ENCODE measurements around the gene PCDHB9. TPM values are rescaled to one million over a fixed set of nuclear protein-coding genes. Genes with fewer than 3 reads are reported as not detected.
"Not testable (repeated sequence)": the region's sequence is repeated elsewhere in the genome, so short reads cannot be mapped to it uniquely, and the experiment has no call there.

Gene PCDHB9
- total RNA-seq = 6.1 TPM

DNA sequence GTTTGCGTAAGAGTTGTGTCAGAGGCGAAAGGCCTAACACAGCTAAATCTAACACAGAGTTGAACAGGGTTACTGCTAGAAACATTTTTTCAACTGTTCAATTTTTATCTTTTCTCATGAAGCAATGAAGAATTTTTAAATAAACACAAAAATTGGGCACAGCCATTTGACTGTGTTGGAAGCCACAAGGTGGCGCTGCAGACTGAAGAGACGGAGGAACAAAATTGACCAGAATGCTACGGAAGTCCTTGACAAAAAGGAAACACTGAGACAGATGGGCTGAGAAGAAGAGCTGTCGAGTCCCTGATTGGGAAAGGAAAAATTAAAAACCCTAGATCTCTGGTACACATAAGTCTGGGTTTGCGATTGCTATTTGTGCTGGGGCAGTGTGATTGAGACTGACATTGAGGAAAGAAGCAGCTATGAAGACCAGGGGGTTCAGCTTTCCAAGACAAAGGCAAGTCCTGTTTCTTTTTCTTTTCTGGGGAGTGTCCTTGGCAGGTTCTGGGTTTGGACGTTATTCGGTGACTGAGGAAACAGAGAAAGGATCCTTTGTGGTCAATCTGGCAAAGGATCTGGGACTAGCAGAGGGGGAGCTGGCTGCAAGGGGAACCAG is at the start of gene PCDHB9:
PCDHB9 (plus strand) TSS at position 265 of the 616 bp plus-strand sequence; CDS start at position 423, 158 bp downstream.
- no peak for DNase-seq

DNA sequence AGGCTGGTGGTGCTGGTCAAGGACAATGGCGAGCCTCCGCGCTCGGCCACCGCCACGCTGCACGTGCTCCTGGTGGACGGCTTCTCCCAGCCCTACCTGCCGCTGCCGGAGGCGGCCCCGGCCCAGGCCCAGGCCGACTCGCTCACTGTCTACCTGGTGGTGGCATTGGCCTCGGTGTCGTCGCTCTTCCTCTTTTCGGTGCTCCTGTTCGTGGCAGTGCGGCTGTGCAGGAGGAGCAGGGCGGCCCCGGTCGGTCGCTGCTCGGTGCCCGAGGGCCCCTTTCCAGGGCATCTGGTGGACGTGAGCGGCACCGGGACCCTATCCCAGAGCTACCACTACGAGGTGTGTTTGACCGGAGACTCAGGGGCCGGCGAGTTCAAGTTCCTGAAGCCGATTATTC is 49.6 kb upstream of the PCDHB9 start:
- DNase-seq = not testable (repeated sequence)

DNA sequence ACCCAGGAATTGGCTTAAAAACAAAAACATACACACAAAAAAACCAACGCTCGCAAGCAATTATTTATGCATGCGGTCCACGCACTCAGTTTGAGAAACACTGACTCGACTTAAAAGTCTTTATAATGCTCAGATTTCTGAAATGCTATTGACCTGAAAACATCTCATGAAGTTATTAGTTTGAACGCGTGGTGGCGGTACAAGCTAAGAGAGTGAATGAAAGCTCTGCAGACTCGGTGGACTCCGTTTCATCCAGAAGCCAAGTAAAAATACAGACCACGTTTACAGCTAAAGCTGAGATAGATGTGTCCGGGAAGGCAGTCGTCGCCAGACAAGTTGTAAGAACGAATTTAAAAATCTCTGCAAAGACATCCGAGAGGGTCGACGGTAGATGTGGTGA is 37.1 kb upstream of the PCDHB9 start, which contains the start of gene PCDHB6:
PCDHB6 (plus strand) TSS at position 246 of the 400 bp plus-strand sequence. CDS start 201 bp downstream, outside the sequence.
- no peak for DNase-seq

DNA sequence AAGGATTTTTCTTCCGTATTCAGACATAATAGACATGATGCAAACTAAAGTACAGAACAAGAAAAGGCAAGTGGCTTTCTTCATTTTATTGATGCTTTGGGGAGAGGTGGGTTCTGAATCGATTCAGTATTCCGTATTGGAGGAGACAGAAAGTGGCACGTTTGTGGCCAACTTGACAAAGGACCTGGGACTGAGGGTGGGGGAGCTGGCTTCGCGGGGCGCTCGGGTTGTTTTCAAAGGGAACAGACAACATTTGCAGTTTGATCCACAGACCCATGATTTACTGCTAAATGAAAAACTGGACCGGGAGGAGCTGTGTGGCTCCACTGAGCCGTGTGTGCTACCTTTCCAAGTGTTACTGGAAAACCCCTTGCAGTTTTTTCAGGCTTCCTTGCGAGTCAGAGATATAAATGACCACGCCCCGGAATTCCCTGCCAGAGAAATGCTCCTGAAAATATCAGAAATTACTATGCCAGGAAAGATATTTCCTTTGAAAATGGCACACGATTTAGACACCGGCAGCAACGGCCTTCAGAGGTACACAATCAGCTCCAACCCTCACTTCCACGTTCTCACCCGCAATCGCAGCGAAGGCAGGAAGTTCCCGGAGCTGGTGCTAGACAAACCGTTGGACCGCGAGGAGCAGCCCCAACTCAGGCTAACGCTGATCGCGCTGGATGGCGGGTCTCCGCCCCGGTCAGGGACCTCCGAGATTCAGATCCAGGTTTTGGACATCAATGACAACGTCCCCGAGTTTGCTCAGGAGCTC is 36.6 kb upstream of the PCDHB9 start:
- no peak for DNase-seq

DNA sequence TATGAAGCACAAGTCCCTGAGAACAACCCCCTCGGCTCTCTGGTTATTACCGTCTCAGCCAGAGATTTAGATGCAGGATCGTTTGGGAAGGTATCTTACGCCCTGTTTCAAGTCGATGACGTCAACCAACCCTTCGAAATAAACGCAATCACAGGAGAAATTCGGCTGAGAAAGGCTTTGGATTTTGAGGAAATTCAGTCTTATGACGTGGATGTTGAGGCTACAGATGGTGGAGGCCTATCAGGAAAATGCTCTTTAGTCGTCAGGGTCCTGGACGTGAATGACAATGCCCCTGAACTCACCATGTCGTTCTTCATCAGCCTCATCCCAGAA is 36.0 kb upstream of the PCDHB9 start:
- DNase-seq = no peak

DNA sequence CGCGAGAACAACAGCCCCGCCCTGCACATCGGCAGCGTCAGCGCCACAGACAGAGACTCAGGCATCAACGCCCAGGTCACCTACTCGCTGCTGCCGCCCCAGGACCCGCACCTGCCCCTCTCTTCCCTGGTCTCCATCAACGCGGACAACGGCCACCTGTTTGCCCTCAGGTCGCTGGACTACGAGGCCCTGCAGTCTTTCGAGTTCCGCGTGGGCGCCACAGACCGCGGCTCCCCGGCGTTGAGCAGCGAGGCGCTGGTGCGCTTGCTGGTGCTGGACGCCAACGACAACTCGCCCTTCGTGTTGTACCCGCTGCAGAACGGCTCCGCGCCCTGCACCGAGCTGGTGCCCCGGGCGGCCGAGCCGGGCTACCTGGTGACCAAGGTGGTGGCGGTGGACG is 35.3 kb upstream of the PCDHB9 start:
- not testable (repeated sequence) for DNase-seq

DNA sequence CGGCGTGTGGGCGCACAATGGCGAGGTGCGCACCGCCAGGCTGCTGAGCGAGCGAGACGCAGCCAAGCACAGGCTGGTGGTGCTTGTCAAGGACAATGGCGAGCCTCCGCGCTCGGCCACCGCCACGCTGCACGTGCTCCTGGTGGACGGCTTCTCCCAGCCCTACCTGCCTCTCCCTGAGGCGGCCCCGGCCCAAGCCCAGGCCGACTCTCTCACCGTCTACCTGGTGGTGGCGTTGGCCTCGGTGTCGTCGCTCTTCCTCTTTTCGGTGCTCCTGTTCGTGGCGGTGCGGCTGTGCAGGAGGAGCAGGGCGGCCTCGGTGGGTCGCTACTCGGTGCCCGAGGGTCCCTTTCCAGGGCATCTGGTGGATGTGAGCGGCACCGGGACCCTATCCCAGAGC is 34.9 kb upstream of the PCDHB9 start:
- DNase-seq = not testable (repeated sequence)

DNA sequence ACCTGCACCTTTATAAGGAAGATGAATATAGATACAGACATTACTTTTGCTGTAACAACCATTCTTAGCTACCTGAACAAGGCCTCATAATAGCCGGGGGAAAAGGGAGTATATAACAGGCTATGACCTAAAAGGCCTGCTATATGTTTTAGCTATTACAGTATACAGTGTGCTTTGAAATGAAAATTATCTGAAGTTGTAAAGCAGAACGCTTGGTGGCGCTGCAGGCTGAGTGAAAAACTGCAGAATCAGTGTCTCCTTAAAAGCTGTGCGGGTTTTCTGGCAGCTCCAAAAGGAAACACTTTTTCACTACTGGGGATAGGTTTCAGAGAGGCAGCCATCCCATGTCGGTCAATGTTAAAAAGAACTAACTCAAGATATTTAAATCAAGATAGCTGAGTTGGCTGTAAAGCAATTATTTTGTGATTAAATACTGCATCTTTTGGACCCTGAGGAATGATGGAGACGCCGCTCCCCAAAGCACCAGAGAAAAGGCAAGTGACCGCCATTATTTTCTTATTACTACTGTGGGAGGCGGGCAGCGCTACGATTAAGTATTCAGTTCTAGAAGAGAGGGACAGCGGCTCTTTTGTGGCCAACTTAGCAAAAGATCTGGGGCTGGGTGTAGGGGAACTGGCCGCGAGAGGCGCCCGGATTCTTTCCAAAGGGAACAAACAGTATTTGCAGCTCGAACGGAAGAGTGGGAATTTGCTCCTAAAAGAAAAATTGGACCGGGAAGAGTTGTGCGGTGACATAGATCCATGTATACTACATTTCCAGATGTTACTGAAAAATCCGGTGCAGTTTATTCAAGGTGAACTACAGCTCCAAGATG is 31.2 kb upstream of the PCDHB9 start:
- DNase-seq = no peak

DNA sequence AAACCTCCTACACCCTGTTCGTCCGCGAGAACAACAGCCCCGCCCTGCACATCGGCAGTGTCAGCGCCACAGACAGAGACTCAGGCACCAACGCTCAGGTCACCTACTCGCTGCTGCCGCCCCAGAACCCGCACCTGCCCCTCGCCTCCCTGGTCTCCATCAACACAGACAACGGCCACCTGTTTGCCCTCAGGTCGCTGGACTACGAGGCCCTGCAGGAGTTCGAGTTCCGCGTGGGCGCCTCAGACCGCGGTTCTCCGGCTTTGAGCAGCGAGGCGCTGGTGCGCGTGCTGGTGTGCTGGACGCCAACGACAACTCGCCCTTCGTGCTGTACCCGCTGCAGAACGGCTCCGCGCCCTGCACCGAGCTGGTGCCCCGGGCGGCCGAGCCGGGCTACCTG is 29.6 kb upstream of the PCDHB9 start:
- DNase-seq = not testable (repeated sequence)

DNA sequence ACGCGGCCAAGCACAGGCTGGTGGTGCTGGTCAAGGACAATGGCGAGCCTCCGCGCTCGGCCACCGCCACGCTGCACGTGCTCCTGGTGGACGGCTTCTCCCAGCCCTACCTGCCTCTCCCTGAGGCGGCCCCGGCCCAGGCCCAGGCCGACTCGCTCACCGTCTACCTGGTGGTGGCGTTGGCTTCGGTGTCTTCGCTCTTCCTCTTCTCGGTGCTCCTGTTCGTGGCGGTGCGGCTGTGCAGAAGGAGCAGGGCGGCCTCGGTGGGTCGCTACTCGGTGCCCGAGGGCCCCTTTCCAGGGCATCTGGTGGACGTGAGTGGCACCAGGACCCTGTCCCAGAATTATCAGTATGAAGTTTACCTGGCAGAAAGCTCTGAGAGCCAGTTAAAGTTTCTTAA is 29.1 kb upstream of the PCDHB9 start:
- not testable (repeated sequence) for DNase-seq

DNA sequence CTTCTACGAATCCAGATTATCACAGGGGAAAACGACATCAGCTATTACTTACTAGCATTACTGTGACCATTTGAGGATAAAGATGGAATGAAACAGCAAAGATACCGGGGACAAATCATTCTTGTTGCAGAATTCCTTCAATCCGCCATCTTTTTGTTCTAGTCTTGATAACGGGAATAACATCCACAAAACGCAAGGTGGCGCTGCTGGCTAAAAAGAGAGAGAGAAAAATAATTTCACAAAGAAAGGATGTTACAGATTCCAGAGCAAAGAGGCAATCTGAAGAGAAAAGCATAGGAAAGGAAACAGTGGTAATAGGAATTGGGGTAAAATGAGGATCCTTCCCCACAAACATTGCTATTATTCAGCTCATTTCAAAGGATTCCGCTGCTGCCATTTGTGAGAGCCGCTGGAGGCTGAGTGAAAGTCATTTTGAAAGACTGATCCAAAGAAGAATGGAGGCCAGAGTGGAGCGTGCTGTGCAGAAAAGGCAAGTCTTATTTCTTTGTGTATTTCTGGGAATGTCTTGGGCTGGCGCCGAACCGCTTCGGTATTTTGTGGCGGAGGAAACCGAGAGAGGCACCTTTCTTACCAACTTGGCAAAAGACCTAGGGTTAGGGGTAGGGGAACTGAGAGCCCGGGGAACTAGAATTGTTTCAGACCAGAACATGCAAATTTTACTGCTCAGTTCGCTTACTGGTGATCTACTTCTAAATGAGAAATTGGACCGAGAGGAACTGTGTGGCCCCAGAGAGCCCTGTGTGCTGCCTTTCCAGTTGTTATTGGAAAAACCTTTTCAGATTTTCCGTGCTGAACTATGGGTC is 14.4 kb upstream of the PCDHB9 start, which contains the start of gene PCDHB7:
PCDHB7 (plus strand) TSS at position 264 of the 824 bp plus-strand sequence; CDS start at position 456, 192 bp downstream.
- no peak for DNase-seq

DNA sequence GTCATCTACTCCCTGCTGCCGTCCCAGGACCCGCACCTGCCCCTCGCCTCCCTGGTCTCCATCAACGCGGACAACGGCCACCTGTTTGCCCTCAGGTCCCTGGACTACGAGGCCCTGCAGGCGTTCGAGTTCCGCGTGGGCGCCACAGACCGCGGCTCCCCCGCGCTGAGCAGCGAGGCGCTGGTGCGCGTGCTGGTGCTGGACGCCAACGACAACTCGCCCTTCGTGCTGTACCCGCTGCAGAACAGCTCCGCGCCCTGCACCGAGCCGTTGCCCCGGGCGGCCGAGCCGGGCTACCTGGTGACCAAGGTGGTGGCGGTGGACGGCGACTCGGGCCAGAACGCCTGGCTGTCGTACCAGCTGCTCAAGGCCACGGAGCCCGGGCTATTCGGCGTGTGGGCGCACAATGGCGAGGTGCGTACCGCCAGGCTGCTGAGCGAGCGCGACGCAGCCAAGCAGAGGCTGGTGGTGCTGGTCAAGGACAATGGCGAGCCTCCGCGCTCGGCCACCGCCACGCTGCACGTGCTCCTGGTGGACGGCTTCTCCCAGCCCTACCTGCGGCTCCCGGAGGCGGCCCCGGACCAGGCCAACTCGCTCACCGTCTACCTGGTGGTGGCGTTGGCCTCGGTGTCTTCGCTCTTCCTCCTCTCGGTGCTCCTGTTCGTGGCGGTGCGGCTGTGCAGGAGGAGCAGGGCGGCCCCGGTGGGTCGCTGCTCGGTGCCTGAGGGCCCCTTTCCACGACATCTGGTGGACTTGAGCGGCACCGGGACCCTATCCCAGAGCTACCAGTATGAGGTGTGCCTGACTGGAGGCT is 12.5 kb upstream of the PCDHB9 start:
- not testable (repeated sequence) for DNase-seq

DNA sequence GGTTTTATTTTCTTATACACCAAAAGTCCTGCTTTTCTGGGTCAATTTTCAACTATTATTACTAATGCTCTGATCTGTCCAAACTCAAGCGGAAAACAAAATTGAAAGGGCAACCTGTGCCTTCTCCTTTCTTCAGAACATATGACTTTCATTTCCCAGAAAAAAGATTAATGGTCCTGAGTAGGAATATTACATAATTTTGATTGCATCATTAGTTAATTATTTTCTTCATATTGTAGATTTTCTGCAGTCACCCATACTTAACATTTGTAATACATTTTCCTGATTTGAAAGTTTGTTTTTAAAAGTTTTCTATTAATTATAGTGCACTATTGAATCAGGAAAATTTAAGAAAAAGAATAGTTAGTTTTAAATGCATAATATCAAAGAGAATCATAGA is 11.0 kb upstream of the PCDHB9 start:
- no peak for DNase-seq

DNA sequence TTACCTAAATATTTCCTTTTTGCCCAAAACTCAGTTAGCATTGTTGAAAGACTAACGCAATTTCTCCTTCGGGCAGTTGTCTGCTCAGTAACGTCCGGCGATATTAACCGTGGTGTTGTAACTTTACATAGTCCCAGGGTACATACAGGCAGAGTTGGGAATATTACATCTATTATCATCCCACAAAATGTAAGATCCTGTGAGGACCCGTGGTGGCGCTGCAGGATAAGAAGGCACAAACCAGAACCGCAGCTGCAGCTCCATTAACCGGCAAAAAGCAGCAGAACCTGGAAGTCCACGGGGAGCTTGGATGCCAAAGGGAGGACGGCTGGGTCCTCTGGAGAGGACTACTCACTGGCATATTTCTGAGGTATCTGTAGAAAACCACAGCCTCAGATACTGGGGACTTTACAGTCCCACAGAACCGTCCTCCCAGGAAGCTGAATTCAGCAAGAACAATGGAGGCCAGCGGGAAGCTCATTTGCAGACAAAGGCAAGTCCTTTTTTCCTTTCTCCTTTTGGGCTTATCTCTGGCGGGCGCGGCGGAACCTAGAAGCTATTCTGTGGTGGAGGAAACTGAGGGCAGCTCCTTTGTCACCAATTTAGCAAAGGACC is 9.3 kb upstream of the PCDHB9 start, which contains the start of gene PCDHB8:
PCDHB8 (plus strand) TSS at position 214 of the 615 bp plus-strand sequence; CDS start at position 459, 245 bp downstream.
- not testable (repeated sequence) for DNase-seq

DNA sequence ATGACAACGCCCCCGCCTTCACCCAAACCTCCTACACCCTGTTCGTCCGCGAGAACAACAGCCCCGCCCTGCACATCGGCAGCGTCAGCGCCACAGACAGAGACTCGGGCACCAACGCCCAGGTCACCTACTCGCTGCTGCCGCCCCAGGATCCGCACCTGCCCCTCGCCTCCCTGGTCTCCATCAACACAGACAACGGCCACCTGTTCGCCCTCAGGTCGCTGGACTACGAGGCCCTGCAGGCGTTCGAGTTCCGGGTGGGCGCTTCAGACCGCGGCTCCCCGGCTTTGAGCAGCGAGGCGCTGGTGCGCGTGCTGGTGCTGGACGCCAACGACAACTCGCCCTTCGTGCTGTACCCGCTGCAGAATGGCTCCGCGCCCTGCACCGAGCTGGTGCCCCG is 7.6 kb upstream of the PCDHB9 start:
- DNase-seq = not testable (repeated sequence)

DNA sequence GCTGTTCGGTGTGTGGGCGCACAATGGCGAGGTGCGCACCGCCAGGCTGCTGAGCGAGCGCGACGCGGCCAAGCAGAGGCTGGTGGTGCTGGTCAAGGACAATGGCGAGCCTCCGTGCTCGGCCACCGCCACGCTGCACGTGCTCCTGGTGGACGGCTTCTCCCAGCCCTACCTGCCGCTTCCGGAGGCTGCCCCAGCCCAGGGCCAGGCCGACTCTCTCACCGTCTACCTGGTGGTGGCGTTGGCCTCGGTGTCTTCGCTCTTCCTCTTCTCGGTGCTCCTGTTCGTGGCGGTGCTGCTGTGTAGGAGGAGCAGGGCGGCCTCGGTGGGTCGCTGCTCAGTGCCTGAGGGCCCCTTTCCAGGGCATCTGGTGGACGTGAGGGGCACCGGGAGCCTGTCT is 7.1 kb upstream of the PCDHB9 start:
- not testable (repeated sequence) for DNase-seq

DNA sequence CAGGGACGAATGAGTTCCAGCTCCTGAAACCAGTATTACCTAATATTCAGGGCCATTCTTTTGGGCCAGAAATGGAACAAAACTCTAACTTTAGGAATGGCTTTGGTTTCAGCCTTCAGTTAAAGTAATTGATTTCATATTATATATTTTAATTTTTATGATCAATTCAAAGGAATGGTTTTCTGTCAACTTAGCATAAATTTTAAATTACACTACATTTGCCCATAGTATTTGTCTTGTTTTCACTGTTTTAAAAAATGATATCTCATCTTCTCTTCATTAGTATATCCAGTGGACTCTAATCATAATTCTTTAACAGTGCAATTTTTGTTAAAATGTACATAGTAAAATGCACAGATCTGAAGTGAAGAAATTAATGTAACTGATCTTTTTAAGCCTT is 6.6 kb upstream of the PCDHB9 start:
- no peak for DNase-seq

DNA sequence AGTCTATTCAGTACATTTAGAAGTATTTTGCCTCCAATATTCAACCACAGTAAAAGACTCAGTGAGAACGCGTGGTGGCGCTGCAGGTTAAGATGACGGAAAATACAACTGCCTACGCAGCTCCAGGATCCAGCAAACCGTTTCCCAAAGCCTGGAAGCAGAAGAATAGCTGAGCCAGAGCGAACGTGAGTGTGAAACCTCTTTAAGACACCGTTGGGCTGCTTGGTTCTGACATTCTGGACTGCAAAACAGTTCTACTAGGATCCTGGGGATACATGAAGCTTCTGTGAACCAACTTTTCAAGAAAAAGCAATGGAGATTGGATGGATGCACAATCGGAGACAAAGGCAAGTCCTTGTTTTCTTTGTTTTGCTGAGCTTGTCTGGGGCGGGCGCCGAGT is 4.7 kb upstream of the PCDHB9 start, which contains the start of gene PCDHB16:
PCDHB16 (plus strand) TSS at position 140 of the 400 bp plus-strand sequence; CDS start at position 313, 173 bp downstream.
- DNase-seq = no peak

DNA sequence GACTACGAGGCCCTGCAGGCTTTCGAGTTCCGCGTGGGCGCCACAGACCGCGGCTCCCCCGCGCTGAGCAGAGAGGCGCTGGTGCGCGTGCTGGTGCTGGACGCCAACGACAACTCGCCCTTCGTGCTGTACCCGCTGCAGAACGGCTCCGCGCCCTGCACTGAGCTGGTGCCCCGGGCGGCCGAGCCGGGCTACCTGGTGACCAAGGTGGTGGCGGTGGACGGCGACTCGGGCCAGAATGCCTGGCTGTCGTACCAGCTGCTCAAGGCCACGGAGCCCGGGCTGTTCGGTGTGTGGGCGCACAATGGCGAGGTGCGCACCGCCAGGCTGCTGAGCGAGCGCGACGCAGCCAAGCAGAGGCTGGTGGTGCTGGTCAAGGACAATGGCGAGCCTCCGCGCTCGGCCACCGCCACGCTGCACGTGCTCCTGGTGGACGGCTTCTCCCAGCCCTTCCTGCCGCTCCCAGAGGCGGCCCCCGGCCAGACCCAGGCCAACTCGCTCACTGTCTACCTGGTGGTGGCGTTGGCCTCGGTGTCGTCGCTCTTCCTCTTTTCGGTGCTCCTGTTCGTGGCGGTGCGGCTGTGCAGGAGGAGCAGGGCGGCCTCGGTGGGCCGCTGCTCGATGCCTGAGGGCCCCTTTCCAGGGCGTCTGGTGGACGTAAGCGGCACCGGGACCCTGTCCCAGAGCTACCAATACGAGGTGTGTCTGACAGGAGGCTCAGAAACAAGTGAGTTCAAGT is 2.7 kb upstream of the PCDHB9 start:
- not testable (repeated sequence) for DNase-seq

Data from occipital lobe (tissue), 2 donors.